ENCODE results near the gene PRICKLE2.

The PRICKLE2 gene, protein sequence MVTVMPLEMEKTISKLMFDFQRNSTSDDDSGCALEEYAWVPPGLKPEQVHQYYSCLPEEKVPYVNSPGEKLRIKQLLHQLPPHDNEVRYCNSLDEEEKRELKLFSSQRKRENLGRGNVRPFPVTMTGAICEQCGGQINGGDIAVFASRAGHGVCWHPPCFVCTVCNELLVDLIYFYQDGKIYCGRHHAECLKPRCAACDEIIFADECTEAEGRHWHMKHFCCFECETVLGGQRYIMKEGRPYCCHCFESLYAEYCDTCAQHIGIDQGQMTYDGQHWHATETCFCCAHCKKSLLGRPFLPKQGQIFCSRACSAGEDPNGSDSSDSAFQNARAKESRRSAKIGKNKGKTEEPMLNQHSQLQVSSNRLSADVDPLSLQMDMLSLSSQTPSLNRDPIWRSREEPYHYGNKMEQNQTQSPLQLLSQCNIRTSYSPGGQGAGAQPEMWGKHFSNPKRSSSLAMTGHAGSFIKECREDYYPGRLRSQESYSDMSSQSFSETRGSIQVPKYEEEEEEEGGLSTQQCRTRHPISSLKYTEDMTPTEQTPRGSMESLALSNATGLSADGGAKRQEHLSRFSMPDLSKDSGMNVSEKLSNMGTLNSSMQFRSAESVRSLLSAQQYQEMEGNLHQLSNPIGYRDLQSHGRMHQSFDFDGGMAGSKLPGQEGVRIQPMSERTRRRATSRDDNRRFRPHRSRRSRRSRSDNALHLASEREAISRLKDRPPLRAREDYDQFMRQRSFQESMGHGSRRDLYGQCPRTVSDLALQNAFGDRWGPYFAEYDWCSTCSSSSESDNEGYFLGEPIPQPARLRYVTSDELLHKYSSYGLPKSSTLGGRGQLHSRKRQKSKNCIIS

DNA sequence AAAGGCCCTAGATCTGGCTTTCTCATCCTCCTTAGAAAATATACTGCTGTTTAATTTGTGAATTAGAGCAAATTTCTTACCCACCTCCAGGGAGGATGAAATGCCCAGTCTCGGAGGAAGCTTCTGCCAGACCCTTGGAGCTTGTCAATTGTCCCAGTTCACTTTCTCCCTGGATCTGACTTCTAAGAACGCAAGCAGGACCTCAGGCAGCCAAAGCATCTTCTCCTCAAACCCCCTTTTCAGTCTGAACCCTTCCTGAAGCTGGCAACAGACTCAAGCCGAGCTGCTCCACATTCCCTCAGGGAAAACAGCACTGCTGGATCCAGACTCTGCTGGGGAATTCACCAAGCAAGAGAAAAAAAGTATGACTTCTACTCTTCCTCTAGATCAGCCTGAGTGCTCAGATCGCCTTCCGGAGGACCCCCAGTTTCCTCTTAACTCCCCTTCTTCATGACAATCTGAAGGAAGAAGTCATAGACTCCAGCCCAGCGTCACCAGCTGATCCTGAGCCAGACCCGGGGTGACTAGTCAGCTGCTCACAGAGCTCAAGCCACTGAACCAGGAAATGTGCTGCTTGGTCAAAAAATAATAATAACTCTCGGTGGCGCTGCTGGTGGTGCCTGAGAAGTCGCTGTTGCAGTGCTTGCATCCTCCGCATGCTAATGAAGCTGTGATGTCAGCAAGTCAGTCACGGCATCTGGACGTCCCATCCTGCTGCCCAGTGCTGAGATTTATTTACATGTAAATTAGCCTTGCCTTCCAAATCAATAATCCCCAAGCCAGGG lies at the start of gene PRICKLE2:
Gene PRICKLE2, minus strand, starts transcription at position 641 of the 785 bp plus-strand sequence. CDS start 26,539 bp downstream, outside the sequence.
- TF ChIP-seq, protein P1, sequence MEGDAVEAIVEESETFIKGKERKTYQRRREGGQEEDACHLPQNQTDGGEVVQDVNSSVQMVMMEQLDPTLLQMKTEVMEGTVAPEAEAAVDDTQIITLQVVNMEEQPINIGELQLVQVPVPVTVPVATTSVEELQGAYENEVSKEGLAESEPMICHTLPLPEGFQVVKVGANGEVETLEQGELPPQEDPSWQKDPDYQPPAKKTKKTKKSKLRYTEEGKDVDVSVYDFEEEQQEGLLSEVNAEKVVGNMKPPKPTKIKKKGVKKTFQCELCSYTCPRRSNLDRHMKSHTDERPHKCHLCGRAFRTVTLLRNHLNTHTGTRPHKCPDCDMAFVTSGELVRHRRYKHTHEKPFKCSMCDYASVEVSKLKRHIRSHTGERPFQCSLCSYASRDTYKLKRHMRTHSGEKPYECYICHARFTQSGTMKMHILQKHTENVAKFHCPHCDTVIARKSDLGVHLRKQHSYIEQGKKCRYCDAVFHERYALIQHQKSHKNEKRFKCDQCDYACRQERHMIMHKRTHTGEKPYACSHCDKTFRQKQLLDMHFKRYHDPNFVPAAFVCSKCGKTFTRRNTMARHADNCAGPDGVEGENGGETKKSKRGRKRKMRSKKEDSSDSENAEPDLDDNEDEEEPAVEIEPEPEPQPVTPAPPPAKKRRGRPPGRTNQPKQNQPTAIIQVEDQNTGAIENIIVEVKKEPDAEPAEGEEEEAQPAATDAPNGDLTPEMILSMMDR (IDR thresholded peaks at IDR 0.05; ENCODE audit: borderline replicate concordance, control extremely low read depth, extremely low read depth, insufficient read depth, missing control alignments) = no peak
- in situ Hi-C loops (cut with MboI; ENCODE audit: low sequenced_read_pairs, unreplicated experiment) = no loop called here
- peak; percentile 25 for DNase-seq (ENCODE audit: low spot score)

DNA sequence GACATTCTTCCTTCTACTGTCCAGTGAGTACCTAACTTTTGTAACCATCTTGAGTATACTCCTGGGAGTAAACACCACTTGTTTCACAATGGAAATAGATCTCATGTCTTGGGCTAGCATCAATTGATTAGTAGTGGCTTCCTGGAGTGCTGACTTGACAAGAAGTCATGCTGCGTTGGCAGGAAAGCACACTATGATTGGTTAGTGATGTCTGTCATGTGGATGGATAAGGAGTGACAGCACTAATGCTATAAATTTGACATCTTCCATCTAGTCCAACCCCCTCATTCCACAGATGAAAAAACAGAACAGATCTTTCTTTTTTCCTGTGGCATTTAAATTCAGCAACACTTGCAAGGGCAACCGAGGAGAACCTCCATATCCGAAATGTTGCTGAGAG lies 47.6 kb upstream of the PRICKLE2 start:
- in situ Hi-C loops (cut with MboI; ENCODE audit: low sequenced_read_pairs, unreplicated experiment) = no loop called here
- DNase-seq (ENCODE audit: low spot score) = no peak
- TF ChIP-seq, protein P1 (IDR thresholded peaks at IDR 0.05; ENCODE audit: borderline replicate concordance, control extremely low read depth, extremely low read depth, insufficient read depth, missing control alignments) = no peak

DNA sequence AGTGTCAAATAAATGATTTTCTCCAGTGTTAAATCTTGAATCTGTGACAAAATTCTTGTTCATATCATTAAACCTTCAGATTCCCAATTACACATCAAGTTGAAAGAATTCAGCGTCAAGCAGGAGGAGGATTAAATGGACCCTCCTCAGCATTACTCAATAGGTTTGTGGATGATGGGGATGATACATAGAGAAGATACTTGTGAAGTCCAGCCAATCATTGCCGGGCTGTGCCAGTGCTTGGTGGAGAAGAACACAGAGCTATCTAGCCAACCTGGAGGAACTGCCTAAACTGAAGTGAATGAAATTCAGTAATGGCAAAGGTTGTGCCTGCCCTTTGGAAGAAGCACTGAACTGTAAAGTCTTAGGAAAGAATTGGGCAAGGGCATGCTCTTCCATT lies 47.0 kb upstream of the PRICKLE2 start:
- DNase-seq (ENCODE audit: low spot score) = no peak
- in situ Hi-C loops (cut with MboI; ENCODE audit: low sequenced_read_pairs, unreplicated experiment) = no loop called here
- TF ChIP-seq, protein P1 (IDR thresholded peaks at IDR 0.05; ENCODE audit: borderline replicate concordance, control extremely low read depth, extremely low read depth, insufficient read depth, missing control alignments) = no peak

DNA sequence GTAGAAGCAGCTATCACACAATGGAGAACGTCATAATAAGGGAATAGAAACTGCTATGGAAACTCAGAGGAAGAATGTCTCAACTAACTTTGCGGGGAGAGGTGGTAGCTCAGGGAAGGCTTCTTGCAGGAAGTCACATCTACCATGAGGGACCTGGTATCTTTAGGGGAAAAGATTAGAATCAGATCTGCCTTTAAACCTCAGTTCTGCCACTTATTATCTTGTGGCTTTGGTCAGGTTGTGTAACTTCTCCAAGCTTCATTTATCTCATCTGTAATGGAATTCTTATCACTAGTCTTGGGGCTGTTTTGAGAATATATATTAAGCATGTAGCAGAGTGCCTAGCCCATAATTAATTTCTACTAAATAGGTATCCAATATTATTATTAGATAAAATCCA lies 46.4 kb upstream of the PRICKLE2 start:
- in situ Hi-C loops (cut with MboI; ENCODE audit: low sequenced_read_pairs, unreplicated experiment) = no loop called here
- TF ChIP-seq, protein P1 (IDR thresholded peaks at IDR 0.05; ENCODE audit: borderline replicate concordance, control extremely low read depth, extremely low read depth, insufficient read depth, missing control alignments) = no peak
- DNase-seq (ENCODE audit: low spot score) = no peak

DNA sequence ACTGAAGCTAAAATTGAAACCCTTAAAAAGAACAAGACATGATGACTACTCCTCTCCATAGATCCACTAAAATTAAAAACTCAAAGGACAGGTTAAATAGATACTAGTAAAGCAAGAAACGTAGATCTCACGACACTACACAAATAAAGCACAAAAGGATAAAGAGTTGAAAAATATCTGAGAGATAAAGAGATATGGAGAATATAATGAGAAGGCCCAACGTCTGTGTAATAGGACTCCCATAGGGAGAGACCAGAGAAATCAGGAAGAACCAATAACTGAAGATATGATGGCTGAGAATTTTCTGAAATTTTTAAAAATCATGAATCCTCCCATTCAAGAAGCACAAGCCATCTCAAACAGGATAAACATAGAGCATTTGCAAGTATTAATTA lies 45.6 kb upstream of the PRICKLE2 start:
- no peak for DNase-seq (ENCODE audit: low spot score)
- TF ChIP-seq, protein P1 (IDR thresholded peaks at IDR 0.05; ENCODE audit: borderline replicate concordance, control extremely low read depth, extremely low read depth, insufficient read depth, missing control alignments) = no peak
- in situ Hi-C loops (cut with MboI; ENCODE audit: low sequenced_read_pairs, unreplicated experiment) = no loop called here

Data from GM13976 (cell line).